H54 (cell line): ENCODE measurements around the gene RAB35.

ENCODE experiments used
- DNase-seq: peaks from one replicate; pipeline ENCODE4 v3.0.0; 2011; ENCODE audit warnings: low spot score, mixed read lengths; ENCODE audit not compliant: insufficient read length
- FAIRE-seq: peaks from 3 replicates; lab custom pipeline; 2011; peaks lifted over from hg19 to GRCh38; lab: Jason Lieb, UNC
- POLR2A ChIP-seq: IDR thresholded peaks from 2 replicates; pipeline ENCODE4 v1.6.1; 2011; ENCODE audit warnings: low read depth, mild to moderate bottlenecking, low read length

The RAB35 gene

DNA sequence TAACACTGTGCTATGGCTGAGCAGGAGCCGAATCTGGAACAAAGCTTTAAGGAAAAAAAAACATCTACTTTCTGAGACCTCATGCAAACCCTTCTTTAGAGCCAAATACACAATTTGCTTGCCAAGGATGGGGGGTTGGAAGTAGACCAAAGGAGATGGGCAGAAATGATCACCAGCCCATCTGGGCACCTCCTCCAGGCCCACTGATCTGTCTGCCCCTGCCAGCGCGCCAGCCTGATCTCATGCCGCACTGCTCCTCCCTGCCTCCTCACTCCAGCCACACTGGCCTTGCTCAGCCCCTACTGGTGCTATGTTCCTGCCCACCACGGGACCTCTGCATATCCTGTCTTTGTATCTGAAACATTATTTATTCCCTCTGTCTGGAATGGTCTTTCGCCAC is 24.8 kb upstream of the RAB35 start:
- FAIRE-seq (no peak), DNase-seq (no peak)
- no peak for TF ChIP-seq POLR2A

- no peak for TF ChIP-seq POLR2A
- no peak for DNase-seq
- FAIRE-seq = no peak
Measured at GRCh38 chr12:120140603-120141002, 24.1 kb upstream of the RAB35 start.

DNA sequence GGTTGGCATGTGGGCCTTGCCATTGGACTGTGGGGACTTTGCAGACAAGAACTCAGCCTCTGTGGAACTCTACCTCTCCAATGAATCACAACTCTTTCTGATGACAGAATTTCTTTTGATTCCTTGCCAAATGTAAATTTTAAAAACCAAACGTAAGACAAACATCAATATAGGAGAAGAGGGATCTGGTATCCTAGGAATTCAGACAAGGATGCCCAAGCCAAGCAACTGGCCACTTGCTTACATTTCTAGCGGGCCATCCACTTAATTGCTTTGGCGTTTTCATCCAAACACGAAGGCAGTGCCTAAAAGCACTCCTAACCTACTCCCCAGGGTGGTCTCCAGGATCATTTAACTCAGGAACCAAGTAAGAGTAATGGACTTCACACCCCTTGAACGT is 23.4 kb upstream of the RAB35 start:
- DNase-seq (no peak), FAIRE-seq (no peak)
- TF ChIP-seq POLR2A = no peak

DNA sequence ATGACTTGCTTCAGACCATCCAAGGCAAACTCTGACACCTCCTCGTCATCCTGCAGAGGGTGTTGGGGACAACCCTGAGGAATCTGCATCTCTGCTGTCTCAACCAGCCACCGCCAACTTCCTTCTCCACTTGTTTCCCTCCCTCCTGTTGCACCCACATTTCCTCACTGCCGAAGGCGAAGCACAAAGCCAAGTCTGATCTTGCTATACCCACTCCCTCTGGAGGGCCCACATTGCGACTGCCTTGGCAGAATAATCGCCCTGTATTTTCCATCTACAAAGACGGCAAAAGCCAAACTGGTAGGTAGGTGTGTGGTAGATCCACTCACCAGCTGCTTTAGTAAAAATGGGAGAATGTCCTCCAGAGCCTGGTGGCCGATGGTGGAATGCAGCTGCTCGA is 21.8 kb upstream of the RAB35 start:
- no peak for TF ChIP-seq POLR2A
- DNase-seq (no peak), FAIRE-seq (no peak)

DNA sequence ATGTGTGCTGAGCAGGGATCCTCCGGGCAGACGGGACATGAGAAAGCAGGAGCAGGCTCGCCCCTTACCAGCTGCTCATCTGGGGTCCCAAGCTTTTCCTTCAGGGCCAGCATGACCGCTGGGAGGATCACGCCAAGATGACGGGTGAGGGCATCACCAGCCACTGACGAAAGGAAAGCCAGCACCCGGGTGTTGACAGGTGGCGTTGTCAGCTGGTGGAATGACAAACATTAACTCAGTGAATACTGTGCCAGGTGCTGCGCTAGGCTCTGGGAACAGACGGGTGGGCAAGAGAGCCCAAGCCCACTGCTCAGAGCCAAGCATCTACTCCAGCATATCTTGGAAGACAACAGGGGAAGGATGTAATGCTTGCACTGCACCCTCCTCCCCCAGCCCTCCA is 21.3 kb upstream of the RAB35 start:
- no peak for TF ChIP-seq POLR2A
- FAIRE-seq = no peak
- DNase-seq = no peak

GRCh38 chr12:120136093-120136770 is 19.7 kb upstream of the RAB35 start:
- DNase-seq (no peak), FAIRE-seq (no peak)
- no peak for TF ChIP-seq POLR2A

DNA sequence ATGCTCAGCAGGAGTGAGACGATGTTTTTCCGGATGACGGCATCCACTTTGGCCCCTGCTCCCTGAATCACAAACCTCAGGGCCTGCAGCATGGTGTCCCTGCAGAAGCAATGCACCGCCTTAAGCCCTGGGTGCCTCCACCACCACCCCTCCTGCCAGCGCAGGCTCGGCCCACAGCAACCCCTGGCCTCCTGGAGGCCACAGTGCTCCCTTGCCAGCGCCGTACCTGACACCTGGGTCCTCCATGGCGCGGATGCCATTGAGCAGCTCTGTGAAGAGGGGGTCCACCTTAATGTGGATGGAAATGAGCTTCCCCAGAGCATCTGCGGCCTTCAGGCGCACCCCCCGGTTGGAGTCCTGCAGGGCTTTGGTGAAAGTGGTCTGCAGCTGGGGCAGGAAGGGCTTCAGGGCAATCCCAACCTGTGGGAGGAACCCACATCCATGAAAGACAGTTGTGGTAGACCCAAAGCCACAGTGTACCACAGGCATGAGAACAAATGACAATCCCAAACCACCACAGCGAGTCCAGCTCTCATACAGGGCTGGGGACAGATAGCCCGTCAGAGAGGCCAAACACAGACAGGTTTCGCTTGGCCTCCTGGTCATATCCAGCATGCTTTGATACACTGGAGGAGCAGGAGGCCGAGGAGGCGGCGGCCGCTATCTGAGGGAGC is 17.9 kb upstream of the RAB35 start:
- no peak for TF ChIP-seq POLR2A
- DNase-seq = no peak

GRCh38 chr12:120132863-120133385 is 16.4 kb upstream of the RAB35 start:
- no peak for TF ChIP-seq POLR2A
- DNase-seq = no peak
- FAIRE-seq = no peak

More for the DNA sequence above, 17.9 kb upstream of the RAB35 start:
- FAIRE-seq = no peak

DNA sequence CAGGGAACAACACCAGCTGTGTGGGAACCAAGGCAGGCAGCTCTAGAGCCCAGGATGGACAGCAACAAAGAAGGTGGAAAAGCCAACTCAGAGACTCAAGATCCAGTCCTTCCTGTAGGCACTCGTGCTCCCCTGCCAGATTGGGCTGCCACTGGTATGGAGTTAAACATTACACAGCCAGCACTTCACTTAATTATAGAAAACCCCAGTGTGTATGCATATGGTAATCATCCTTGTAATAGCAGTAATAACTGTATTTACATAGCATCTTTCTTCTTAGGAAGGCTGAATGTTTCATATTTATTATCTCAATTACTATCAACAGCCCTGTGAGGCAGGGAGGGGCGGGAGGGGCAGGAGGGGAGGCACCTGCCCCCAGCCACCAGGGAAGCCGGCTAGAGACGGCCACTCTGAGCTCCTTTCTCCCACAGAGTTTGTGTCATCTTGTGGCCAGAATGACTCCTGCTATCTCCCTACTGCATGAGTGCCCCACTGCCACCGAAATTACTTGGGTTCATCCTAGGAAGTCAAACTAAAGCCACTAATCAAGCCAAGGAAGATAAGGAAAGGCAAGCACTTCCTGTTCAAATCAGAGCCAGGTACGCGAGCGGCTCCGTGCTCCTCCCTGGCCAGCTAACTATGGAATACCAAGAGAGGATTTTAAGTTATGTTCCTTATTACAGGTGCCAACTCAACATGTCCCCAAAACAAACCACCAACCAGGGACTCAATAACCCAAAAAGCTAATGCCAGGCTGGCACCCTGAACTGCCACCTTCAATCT is 15.7 kb upstream of the RAB35 start:
- no peak for TF ChIP-seq POLR2A

DNA sequence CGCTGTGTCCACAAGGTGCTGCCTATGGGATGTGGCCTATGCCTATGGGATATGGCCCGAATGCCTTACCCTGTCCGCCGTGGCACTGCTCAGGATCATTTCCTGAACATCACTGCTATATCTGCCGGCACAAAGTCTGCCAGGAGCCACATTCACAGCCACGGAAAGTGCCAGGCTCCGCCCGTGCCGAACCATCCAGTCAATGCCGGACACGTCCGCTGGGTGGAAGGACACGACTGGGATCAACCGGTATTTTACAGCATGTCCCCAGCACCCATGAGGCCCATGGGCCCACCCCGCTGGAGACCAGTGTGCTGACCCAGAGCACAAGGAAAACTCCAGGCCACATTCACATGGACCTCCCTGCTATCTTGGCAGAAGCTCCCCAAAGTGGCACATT is 14.6 kb upstream of the RAB35 start:
- FAIRE-seq (no peak), DNase-seq (no peak)

More for the DNA sequence above, 15.7 kb upstream of the RAB35 start:
- no peak for DNase-seq
- no peak for FAIRE-seq

DNA sequence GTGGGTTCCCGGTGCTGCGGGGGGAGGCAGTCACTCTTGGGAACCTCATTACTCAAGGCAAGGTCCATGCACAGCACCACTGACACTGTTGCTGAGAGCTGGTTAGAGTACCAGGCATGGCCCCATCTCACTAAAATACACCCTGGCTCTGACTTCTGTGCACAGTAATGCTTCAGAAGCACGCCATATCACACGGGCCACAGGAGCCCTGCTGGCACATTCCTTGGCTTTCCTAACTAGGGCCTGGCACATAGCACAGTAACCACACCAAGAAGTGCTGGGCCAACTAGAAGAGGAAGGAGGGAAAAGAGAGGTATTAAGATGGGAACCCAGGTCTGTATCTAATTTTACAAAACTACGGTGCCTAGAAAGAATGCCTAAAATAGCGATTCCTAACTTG is 13.5 kb upstream of the RAB35 start:
- DNase-seq = no peak
- FAIRE-seq = no peak
- no peak for TF ChIP-seq POLR2A

More for the DNA sequence above, 14.6 kb upstream of the RAB35 start:
- no peak for TF ChIP-seq POLR2A

DNA sequence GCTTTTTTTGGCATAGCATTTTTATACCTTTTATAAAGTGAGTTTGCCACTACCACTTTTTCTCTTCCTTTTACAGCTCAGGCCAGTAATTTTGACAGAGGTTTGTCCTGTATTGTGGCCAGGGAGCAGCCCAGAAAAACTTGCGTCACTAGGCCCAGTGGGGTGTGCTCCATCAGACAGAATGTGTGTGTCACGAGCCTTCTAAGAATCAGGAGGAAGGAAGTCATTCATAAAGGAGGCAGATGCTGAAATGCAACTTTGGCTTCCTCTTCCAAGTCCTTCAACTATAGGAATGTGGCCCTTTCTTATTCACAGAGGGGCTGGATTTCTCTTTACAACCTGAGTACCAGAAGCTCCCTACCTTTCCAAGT is 10.1 kb upstream of the RAB35 start:
- TF ChIP-seq POLR2A = no peak
- no peak for FAIRE-seq
- no peak for DNase-seq

- no peak for DNase-seq
- TF ChIP-seq POLR2A = no peak
- no peak for FAIRE-seq
Measured at GRCh38 chr12:120125792-120126634, 9.5 kb upstream of the RAB35 start.
